Measurements from ENCODE around the gene RTP5.

The RTP5 gene

DNA sequence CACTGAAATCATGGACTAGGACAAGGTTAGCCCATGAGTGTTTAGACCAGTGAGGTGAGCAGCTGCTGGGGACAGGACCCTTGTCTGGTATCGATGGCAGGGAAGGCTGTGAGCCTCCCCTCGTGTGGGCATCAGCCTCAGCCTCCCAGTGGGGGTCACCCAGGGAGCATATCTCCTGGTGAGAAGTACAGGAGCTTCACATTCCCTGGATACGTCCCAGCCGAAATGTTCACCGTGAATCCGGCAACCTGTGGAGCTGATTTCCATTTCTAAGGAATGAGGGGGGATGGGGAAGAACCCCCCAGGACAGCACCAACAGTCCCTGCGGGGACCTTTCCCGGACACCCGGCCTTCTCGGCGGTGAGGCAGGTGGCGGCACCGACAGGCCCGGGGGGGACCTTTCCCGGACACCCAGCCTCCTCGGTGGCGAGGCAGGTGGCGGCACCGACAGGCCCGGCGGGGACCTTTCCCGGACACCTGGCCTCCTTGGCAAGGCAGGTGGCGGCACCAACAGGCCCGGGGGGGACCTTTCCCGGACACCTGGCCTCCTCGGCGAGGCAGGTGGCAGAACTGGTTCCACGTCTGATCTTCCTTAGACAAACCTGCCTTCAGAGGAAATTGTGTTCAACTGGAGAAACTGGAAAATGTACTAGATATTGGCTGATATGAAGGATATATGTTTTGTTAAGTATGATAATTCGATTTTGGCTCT lies 21.2 kb downstream of the RTP5 start:
- no peak for DNase-seq

DNA sequence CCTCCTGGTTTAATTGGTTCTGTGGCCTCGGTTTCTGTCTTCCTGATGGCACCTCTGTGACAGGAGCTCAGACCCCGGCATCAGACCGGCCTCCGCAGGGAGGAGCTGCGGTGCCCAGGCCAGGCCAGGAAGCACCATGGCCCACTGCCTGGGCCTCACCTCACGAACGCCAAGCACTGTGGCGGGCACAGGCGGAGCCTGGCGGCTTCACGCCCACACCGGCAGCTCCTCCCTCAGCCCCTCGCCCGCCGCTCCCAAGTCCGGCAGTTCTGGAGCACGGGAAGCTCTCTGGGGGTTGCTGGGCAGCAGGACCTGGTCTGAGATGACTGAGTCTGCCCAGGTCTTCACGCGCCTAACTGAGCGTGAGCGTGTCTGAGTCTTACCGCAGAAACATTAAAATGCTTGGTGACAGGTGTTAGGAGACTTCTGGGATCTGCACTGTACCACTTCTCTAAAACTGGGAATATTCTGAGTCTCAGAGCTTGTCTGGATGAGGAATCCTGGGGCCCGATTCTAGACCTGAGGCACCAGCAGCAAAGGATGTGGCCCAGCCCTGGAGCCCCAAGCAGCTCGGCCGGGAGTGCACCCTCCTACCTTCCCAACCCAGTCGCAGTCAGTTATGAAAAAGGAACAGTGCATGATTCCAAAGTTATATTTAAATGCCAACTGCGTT lies 21.9 kb downstream of the RTP5 start:
- DNase-seq = no peak

DNA sequence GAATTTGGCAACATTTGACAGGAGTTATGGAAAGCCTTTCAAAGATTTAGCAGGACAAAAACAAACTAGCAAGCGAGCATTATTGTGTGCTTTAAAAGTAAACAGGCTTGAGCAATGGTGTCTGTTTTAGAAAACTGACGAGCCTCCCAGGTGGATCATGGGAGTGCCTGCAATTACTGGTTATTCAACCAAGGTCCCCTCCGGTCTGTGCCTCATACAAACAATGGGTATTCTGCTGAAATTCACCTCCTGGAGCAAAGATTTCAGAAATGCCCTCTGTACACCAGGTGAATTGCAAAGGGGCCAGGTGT lies 22.4 kb downstream of the RTP5 start:
- DNase-seq = no peak

DNA sequence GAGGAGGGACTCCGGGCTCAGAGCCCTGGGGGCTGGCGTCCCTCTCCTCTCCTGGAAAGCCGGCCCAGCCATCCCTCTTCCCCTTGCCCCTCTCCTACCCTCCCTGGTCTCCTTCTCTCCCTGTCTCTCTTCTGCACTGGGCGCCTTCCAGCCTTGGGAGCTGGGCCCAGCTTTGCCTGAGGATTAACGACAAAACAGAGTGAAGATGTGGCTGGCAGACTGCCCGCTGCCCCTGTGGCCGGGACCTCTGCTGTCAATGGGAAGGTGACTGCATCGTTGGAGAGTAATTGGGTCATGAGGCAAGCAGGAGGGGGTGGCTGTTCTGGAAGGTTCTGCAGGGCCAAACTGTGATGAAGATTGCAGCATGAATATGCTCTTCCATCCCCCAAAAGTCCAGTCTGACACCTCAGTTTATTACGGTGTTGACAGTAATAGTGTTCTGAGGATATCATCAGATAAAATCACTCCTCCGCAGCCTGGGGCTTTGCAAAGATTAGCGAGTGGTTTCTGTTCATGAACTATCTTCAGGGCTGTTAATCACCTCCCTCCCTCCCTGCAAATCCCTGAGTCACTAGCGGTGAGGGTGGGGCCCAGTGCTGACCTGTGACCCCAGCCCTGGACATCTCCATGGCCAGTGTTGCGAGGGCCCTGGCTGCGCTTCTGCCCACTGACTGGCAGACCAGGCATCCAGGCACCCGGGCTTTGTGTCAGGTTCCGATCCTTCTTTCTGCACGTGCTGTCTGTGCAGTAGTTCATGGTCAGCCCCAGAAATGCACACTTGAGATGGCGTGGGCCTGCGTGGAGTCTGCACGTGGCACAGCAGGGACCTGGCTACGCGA lies 23.0 kb downstream of the RTP5 start:
- no peak for DNase-seq

DNA sequence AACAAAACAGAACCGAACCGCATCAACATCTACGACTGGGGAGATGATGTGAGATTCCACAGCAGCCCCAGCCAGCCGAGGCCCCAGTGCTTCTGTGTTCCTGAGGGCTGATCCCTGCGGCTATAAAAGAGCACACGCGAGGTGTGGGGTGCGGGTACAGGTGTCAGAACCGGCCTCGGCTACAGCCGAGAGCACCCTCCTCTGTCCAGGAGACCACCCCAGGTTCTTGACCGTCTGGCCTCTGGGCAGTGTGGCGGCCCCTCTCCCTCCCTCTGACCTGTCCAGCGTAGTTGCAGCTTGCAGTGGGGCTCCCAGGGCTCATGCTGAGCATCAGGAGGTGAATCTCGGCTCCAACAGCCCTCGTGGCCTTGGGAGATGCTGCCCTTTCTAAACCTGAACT lies 23.7 kb downstream of the RTP5 start:
- DNase-seq = no peak

DNA sequence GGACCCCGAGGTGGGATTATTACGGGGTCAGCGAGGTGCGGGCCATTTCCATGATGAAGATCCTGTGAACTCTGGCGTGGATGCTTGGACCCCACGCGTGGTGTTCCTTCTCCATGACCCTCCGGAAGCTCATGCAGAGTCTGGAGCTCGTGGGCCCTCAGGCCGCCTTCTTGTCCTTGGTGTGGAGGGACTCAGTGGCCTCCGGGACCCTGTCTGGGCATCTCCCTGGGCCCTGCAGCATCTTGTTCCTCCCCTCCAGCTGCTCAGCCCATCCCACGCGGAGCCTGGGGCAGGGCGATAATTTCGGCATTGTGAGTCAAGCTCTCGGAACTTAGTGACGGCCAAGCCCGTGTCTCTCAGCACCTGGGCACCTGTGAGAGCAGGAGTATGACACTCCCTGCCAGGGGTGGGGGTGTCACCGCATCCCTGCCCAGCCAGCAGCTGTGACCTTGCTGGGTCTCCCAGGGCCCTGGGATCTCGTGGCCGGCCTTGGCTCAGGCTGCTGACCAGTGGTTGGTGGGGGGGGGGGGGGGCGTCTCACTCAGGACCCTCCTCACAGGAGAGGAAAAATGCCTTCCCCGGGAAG lies 24.6 kb downstream of the RTP5 start:
- DNase-seq = no peak

DNA sequence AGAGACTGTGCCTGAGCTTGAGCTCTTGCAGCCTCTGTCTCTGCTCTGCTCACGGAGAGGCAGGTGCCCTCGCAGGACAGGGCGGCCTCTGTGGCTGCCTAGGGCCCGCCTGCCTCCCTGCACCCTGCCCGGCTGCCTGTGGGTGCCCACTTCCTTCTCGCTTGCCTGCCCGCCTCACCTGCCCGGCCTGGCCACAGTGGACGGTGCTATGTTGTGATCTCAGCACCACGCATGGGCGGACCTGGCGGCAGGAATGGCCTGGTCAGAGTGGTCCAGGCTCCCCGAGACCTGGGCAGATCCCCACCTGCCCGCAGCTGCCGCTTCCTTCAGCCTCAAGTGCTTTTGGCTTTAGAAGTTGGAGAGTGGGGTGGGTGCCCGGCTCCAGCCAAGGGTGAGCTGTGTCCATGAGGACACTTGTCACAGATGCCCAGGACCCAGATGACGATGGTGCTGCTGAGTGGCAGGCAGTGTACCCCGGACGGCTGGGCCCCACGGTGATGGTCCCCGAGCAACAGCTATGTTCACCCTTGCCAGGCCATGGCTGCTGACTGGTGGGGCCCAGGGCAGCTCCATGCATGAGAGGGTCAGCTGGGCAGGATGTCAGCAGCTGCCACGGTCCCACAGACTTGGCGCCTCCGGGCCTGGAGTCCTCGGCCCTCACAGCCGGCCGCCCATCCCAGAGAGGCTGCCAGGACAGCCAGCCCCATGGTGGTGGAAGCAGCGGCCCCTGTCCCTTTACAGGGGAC lies 25.3 kb downstream of the RTP5 start:
- no peak for DNase-seq

DNA sequence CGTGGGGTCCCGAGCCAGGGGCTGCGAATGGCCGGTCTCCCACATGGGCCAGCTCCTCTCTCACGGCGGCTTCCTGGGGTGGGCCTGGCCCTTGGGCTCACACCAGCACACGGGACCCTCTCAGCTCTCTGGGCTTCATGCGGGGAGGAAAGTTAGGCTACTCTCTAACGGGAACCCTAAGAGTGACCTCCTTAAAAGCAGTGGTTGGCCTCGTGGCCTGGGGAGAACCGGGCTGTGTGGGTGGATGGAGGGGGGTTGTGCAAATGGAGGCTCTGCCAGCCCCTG lies 25.8 kb downstream of the RTP5 start:
- DNase-seq = no peak

DNA sequence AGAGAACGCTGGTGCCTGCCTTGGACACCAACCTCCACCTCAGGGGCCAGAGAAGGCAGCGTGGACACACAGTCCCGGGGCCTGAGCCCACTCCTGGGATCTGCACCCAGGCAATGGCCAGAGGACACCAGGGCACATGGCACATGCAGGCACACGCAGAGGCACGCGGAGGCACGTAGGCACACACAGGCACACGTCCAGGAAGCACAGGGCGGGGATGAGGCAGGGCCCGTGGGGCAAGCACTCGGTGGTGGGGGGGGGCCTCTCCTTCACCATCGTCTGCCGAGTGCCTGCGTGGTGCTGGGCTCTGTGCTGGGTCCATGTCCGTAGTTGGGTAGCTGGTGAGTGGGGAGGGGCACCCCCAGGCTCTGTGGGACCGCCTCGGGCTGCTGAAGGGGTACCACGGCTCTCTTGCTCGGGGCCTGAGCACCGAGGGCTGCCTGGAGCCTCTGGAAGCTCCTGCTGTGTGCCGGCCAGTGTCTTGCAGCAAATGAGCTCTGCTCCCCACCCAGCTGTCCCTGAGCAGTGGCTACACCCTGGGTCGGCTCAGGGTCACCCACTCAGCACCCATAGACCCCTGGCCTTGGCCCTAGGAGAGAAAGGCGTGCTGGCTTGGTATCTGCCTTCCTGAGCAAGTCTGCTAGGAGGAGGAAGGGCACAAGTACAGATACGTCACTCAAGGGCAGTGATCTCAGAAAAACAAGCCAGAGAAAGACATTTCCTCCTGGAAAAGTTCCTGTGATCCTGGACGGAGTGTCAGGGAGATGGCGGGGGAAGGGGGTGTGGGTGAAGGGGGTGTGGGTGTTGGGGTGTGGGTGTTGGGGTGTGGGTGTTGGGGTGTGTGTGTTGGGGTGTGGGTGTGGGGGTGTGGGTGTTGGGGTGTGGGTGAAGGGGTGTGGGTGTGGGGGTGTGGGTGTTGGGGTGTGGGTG lies 26.4 kb downstream of the RTP5 start:
- DNase-seq = no peak

DNA sequence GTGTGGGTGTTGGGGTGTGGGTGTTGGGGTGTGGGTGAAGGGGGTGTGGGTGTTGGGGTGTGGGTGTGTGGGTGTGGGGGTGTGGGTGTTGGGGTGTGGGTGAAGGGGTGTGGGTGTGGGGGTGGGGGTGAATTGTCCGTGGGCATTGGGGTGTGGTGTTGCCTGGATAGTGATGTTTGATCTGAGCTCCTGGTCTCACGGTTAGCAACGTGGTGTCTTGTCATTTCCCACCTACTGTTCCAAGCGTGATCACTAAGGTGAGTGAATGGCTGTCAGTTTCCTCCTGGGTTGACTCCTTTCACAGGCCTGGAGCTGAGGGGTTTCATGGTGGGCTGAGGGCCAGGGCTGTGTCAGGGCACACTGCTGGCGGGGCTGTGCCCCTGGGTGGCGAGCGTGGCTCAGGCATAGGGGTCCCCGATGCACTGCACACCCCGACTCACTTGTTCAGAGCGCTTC lies 27.2 kb downstream of the RTP5 start:
- no peak for DNase-seq

DNA sequence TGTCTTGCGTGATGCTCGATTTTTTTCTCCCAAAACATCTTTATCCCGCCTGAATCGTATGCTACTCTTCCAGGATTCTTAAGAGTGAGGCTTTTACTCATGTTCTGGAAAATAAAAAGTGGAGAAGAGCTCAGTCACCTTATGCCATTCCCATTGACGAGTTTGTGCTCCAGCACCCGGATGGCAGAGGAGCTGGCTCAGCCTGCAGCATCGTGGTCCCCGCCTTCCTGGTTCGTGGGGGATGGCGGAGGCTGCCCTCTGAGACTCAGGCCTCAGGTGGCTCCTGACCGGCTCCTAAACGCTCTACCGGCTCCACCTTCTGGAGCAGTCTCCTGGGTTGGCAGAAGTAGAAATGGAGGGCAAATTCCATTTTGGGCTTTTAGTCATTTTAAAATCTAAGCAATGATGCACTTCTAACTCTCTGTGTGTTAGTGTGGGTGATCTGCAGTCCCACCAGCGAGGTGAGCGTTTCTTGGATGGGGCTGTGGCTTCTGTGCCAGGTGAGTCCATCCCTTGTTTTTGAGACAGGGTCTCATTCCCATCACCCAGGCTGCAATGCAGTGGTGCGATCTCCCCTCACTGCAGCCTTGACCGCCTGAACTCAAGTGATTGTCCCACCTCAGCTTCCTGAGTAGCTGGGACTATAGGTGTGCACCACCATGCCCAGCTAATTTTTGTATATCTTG lies 27.8 kb downstream of the RTP5 start:
- no peak for DNase-seq

DNA sequence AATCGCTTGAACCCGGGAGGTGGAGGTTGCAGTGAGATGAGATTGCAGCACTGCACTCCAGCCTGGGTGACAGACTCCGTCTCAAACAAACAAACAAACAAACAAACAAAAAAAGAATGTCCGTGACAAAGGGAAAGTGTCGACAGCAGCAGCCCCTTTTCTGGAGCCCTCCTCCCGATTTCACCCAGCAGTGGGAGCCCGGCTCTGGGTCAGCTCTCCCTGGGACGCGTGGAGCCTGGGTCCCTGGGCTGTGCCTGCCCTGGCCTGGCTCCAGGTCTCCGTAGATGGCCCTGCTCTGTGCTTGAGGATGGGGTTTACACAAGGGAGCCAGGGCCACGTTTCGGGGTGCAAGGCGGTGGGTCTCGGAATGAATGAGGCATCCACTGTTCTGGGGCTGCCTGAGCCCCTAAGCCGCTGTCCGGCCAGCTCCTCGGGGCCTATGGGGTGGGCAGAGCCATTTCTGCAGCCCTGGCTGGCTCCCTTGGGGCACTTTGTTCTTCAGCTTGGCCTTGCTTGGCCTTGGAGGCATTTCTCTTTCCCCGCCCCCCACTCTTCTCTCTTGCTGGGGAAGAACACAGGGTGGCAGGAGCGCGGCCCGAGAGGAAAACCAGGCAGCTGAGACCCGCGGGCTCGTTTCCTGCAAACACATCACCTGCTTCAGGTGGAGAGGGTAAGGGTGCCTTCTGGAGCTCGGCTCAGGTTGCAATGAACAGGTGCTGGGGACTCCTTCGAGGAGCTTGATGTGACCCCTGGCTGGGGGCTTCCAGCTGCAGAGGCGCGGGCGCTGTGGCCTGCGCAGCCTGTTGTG lies 29.1 kb downstream of the RTP5 start:
- DNase-seq = no peak

DNA sequence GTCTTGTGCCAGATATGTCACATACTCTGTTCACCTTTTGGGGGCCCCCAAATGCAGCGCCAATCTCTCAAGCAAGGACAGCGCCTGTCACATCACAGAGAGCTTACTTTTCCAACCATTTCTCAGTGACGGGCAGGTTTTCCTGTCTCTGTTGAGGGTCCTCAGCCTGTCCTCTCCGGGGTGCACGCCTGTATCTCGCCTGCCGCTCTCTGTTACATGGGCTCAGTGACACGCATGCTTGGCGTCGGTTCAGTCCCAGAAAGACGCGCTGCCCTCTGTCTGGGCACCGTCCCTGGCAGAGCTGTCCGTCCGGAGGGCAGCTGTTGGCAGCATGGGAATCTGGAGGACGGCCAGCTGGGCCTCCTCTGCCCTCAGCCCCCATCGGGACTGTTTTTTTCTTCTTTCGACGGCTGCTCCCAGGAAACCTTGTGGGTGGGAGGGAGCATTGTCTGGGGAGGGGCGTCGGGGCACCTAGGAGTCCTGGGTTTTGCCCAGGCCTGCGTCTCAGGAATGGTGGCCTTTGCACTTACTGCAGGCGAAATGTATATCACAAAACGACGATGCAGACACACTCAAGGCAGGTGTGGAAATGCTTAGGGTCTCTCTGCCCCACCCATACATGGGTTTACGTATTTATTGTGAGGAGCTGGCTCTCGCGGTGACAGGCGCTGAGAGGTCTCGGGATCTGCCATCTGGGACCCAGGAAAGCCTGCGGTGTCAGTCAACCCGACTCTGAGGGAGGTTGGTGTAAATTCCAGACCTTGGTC lies 30.9 kb downstream of the RTP5 start:
- DNase-seq = no peak

DNA sequence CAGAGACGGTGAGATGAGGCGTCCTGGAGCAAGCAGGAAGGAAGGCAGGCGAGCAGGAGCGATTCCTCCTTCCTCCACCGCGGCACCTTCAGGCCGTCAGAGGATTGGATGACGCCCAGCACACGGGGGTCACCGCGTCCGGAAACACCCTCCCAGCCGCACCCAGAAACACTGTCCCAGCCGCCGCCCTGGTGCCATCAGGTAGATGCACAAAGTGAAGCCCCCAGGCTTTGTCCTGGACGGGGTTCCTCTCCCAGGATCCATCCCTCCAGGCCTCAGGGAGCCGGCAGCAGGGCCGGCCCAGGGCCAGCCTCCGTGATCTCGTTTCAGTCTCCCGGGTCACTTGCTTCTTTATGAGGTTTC lies 31.5 kb downstream of the RTP5 start:
- DNase-seq = no peak

DNA sequence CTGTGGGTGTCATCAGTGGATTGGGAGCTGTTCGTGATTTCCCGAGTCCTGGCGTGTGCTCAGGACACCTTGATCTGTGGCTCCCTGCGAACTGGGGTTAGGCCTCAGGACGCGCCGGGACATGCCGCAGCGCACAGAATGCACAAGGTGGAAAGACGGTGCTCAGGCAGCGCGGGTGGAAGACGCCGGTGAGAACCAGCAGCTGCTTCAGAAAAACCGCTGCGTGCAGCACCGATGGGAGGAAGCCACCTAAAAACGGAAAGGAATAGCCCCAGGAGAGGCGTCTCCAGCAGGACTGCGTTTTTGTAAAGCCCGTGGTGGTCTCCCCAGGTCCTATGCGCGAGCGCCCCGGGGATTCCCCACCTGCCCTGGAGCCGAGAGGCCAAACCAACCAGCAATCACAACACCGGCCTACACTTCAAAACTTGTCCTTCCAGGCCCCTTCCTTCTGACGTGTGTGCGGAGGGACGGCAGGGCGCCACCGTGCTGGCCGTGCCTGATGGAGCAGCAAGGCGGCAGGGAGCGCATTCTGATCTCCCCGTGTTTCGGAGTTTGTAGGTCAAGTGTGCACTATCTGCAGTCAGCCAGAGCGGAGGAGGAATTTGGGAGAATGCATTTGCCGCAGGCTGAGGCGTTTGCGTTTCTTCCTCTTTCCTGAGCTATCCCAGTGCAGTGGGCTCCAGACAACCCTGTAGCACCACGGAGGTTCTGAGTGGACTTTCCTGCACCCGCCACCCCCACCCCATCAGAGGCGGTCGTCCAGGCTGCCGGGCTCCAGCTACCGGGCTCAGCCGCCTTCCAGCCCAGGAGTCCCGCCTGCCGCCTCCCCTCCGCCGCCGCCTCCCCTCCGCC lies 32.2 kb downstream of the RTP5 start:
- no peak for DNase-seq

DNA sequence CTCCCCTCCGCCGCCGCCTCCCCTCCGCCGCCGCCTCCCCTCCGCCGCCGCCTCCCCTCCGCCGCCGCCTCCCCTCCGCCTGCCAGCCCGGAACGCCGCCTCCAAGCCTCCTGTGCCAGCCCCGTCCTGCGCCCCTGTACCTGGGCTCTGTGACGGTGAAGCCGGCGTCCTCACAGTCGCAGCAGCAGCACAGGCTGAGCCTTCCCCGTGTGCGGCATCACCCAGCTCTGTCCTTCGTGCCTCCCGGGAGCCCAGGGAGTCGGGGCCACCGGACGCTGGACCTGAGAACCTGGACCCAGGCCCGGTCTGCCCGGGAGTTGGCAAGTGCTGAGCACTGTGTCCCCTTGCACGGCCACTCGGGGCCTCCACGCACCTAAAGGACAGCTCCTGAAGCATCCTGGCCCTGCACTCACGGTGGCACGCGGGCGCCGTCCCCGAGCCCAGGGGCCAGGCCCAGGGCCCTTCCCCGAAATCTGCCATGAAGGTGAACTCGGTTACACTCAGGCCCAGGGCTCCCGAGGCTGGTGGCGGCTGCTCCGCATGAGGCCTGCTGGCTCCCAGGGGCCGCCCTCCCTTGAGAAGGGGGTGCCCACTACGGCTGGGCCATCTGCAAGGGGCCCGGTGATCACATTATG lies 32.9 kb downstream of the RTP5 start:
- no peak for DNase-seq

DNA sequence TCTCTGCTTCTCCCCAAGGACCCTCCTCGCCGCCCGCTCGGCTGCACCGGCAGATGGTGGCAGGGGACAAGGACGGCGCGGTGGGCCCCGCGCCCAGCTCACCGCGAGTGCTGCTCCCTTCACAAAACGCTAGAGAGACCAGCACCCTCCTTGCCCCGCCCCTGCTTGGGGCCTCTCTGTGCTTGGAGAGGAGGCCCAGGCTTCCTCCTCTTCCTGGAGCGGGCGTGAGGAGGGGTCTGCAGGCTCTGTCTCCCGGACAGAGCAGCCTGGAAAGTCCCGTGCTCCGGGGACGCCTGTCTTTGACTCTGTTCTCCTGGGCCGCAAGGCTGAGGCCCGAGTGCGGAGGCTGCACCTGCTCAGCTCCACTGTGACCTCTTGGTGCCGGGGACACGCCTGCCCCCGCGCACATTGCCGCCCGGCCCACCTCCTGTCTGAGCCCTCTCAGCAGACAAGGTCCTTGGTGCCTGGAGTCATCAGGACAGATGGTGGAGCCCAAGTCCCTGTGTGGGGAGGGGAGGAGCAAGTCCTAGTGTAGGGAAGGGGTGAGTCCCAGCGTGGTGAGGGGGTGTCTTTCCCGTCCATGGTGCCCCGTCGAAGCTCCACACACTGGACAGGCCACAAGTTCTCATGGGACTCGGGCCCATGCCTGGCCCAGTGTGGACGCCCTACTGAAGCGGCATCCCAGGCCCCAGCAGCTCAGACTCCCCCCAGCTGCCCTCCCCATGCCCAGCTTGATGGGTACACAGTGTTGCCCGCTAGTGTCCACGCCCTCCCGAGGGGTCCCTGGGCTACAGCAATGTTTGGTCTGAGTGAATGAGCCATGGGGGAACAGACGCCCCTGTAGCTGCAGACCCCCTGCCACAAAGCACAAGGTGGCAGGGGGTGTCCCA lies 33.8 kb downstream of the RTP5 start:
- DNase-seq = no peak

Data from stimulated activated CD4-positive, alpha-beta T cell treated with anti-CD3 and anti-CD28 coated beads, Interleukin-12 subunit alpha, Interleukin-12 subunit beta, amount 100 ng/mL, for 4 hours (primary cell).